B cell (primary cell): ENCODE results near the gene DVL1. TPM values are rescaled to one million over a fixed set of nuclear protein-coding genes. Genes with fewer than 3 reads are reported as not detected.

Experiments
- ATAC-seq: fragments of 200-7000 bp; cut with Tn5 transposase; one replicate; pipeline ENCODE4 v1.10.0; 2021; ENCODE audit warnings: low read depth, mild to moderate bottlenecking, moderate number of reproducible peaks, moderate library complexity
- CTCF ChIA-PET: fragments of 350-600 bp; sonication (Branson Sonifier 250); formaldehyde crosslinking; loops from one replicate; lab custom pipeline; 2021; ENCODE audit warnings: antibody characterized with exemption, inconsistent platforms; lab: Charles Lee
- POLR2A ChIA-PET: fragments of 350-600 bp; sonication (Branson Sonifier 250); formaldehyde crosslinking; loops from one replicate; lab custom pipeline; 2021; ENCODE audit warnings: antibody characterized with exemption; lab: Charles Lee
- DNase-seq: peaks from one replicate; pipeline ENCODE4 v3.0.0; 2013
- H2AFZ ChIP-seq: 2 replicates; pipeline ENCODE4 v1.6.1; 2012; ENCODE audit warnings: mild to moderate bottlenecking, low read depth, low read length; ENCODE audit not compliant: insufficient read depth, poor library complexity, severe bottlenecking
- H3K27ac ChIP-seq, 2 donors: 1 replicate in 1 of 2; 2 replicates in 1 of 2; pipeline ENCODE4 v1.5.1; 2012 to 2013; ENCODE audit warnings: low read length in 2 of 2, mild to moderate bottlenecking in 2 of 2, moderate library complexity in 1 of 2
- H3K27me3 ChIP-seq, 4 experiments: fragments of 200-600 bp in 1 of 4; sonication (generic) in 1 of 4; replicated peaks in 1 of 4; 1 replicate in 2 of 4; 2 replicates in 2 of 4; pipeline versions ENCODE4 v1.6.1 to v1.7.0; 2013 to 2016; ENCODE audit warnings: low read length in 3 of 4, mild to moderate bottlenecking in 2 of 4, mixed read lengths in 1 of 4, moderate library complexity in 1 of 4; ENCODE audit not compliant: insufficient read depth in 4 of 4, control insufficient read depth in 3 of 4; ENCODE audit errors: control extremely low read depth in 1 of 4
- H3K36me3 ChIP-seq, 2 experiments: replicated peaks in 1 of 2; 1 replicate in 1 of 2; 2 replicates in 1 of 2; pipeline versions ENCODE4 v1.6.1 to v1.7.1; 2013; ENCODE audit warnings: low read length in 1 of 2; ENCODE audit not compliant: insufficient read depth in 2 of 2, control insufficient read depth in 1 of 2; ENCODE audit errors: control extremely low read depth in 1 of 2, extremely low read depth in 1 of 2
- H3K4me1 ChIP-seq, 2 donors: fragments of 200-600 bp in 1 of 2; sonication (generic) in 1 of 2; 1 replicate in 1 of 2; 2 replicates in 1 of 2; pipeline versions ENCODE4 v1.5.1 to v1.6.1; 2013 to 2017; ENCODE audit warnings: low read length in 2 of 2; ENCODE audit not compliant: control insufficient read depth in 2 of 2, insufficient read depth in 2 of 2
- H3K4me2 ChIP-seq: replicated peaks from 2 replicates; pipeline ENCODE3; 2012; ENCODE audit warnings: mild to moderate bottlenecking, low read depth, low read length; ENCODE audit not compliant: poor library complexity, severe bottlenecking
- H3K4me3 ChIP-seq, 5 experiments: fragments of 200-600 bp in 1 of 5; sonication (generic) in 1 of 5; 1 replicate in 3 of 5; 2 replicates in 2 of 5; pipeline versions ENCODE4 v1.5.1 to v1.7.0; 2011 to 2016; ENCODE audit warnings: low read length in 4 of 5, mild to moderate bottlenecking in 4 of 5, low read depth in 2 of 5, control low read depth in 1 of 5, moderate library complexity in 1 of 5; ENCODE audit not compliant: insufficient read depth in 1 of 5; ENCODE audit errors: control extremely low read depth in 1 of 5, extremely low read depth in 1 of 5
- H3K79me2 ChIP-seq: fragments of 200-600 bp; sonication (generic); one replicate; pipeline ENCODE4 v1.6.0; 2016; ENCODE audit warnings: low read length; ENCODE audit not compliant: control insufficient read depth, insufficient read depth
- H3K9ac ChIP-seq: fragments of 200-600 bp; sonication (generic); 2 replicates; pipeline ENCODE4 v1.6.1; 2017; ENCODE audit warnings: mild to moderate bottlenecking, low read length, moderate library complexity
- H3K9me3 ChIP-seq, 3 donors: one replicate each; pipeline versions ENCODE4 v1.6.1 to v1.7.1; 2013; ENCODE audit warnings: low read length in 2 of 3; ENCODE audit not compliant: control insufficient read depth in 2 of 3, insufficient read depth in 1 of 3; ENCODE audit errors: control extremely low read depth in 1 of 3
- H4K20me1 ChIP-seq: 2 replicates; pipeline ENCODE4 v1.6.0; 2012; ENCODE audit warnings: mild to moderate bottlenecking, low read length; ENCODE audit not compliant: insufficient read depth, control insufficient read depth, poor library complexity, severe bottlenecking
- H3K27ac Mint-ChIP-seq: one replicate; pipeline ENCODE4 v1.8.0; 2021; ENCODE audit warnings: mixed read lengths
- H3K27me3 Mint-ChIP-seq: one replicate; pipeline ENCODE4 v1.8.0; 2021; ENCODE audit warnings: mixed read lengths
- H3K4me1 Mint-ChIP-seq: one replicate; pipeline ENCODE4 v1.8.0; 2021; ENCODE audit warnings: mixed read lengths
- H3K4me3 Mint-ChIP-seq: one replicate; pipeline ENCODE4 v1.8.0; 2021; ENCODE audit warnings: mixed read lengths
- H3K9me3 Mint-ChIP-seq: one replicate; pipeline ENCODE4 v1.8.0; 2022; ENCODE audit warnings: mixed read lengths; ENCODE audit not compliant: insufficient read depth
- CTCF ChIP-seq: fragments of 200-600 bp; IDR thresholded peaks from one replicate; pipeline ENCODE4 v1.8.0; 2022; ENCODE audit warnings: antibody characterized with exemption, mild to moderate bottlenecking
- EZH2 ChIP-seq: IDR thresholded peaks from 2 replicates; pipeline ENCODE4 v1.6.1; 2012; ENCODE audit warnings: borderline replicate concordance, low read depth, mild to moderate bottlenecking, moderate library complexity, low read length; ENCODE audit not compliant: insufficient read depth, poor library complexity, severe bottlenecking
- WGBS: methylation state at CpG from one replicate; pipeline ENCODE4 v1.1.5; 2013; ENCODE audit warnings: missing lambda C conversion rate; ENCODE audit not compliant: insufficient coverage; 5-methylcytosine and 5-hydroxymethylcytosine counted together
- intact Hi-C: fragments of 100-400 bp; cut with micrococcal nuclease; formaldehyde crosslinking; loops from one replicate; pipeline ENCODE4 v1.10.0; 2022
- polyA plus RNA-seq: library from polyadenylated mRNA; depleted of rRNA; stranded (reverse); fragments of >200 nt; gene quantifications from 2 replicates; pipeline ENCODE4 v1.2.3, GENCODE V29; 2012
- total RNA-seq, 2 donors: library from RNA; stranded (reverse); fragments of 120-200 nt in 1 of 2; gene quantifications; 1 replicate in 1 of 2; 2 replicates in 1 of 2; pipeline versions ENCODE4 v1.2.3 to v1.2.4, GENCODE V29; 2013 to 2022

The DVL1 gene
- total and polyA plus RNA-seq, 2 donors (not counting 1 experiment from before 2014, with no cell fraction given): 46.1 to 53.5 TPM

GRCh38 chr1:1304331-1305299 is 44.6 kb downstream of the DVL1 start:
- Histone ChIP-seq H3K9me3 (no peaks in the 10 kb centered on the region), H3K4me1 (peaks cover 34 to 45% of the 10 kb centered on the region in 2 donors), H2AFZ (peak overlapping the region; percentile 76), H3K27ac (peak overlapping the region; percentile 27 to 63), H3K4me2 (peak overlapping the region; percentile 99), H3K4me3 (peak overlapping the region in 4 of 5 experiments; percentile 35 to 73 (median 53)), H4K20me1 (peaks cover 44% of the 10 kb centered on the region), H3K27me3 (no peaks in the 10 kb centered on the region), H3K79me2 (peaks cover 36% of the 10 kb centered on the region), H3K9ac (peak overlapping the region; percentile 76), H3K36me3 (no peaks in the 10 kb centered on the region)
- H3K27ac Mint-ChIP-seq: peak overlapping the region; percentile 92
- ATAC-seq: no peak
- H3K4me3 Mint-ChIP-seq: peak overlapping the region; percentile 88
- 41% methylated on average over 22 of the region's 29 CpGs for WGBS
- intact Hi-C loops: loop anchor here (1.0 to 5.0 kb wide), 4 partner anchors 31 to 292 kb away; partner anchors contain the start of genes B3GALT6, ISG15, SDF4 and UBE2J2
- DNase-seq: no peak
- TF ChIP-seq EZH2 (no peak), CTCF (no peak)
- H3K27me3 Mint-ChIP-seq: no peaks in the 10 kb centered on the region
- peaks cover 35% of the 10 kb centered on the region for H3K4me1 Mint-ChIP-seq
- H3K9me3 Mint-ChIP-seq: no peaks in the 10 kb centered on the region
- ChIA-PET CTCF (interaction anchor here (0.9 to 1.6 kb wide), 10 partner anchors 8 to 286 kb away, joined by 3 to 16 read pairs (median 4); partner anchors contain the start of gene AURKAIP1), POLR2A (interaction anchor here (0.6 kb wide), 1 partner anchor 51 kb away, joined by 3 read pairs; no protein-coding TSS in a partner anchor)
